Activated CD4-positive, CD25-positive, alpha-beta regulatory T cell treated with anti-CD3 and anti-CD28 coated beads, Interleukin-2, amount 50 U/mL, for 72 hours (primary cell): ENCODE results near the gene DNLZ.
"Not testable (repeated sequence)": the region's sequence is repeated elsewhere in the genome, so short reads cannot be mapped to it uniquely, and the experiment has no call there.

Experiments
- DNase-seq: peaks from one replicate; pipeline ENCODE4 v3.0.0; 2021

Gene DNLZ

DNA sequence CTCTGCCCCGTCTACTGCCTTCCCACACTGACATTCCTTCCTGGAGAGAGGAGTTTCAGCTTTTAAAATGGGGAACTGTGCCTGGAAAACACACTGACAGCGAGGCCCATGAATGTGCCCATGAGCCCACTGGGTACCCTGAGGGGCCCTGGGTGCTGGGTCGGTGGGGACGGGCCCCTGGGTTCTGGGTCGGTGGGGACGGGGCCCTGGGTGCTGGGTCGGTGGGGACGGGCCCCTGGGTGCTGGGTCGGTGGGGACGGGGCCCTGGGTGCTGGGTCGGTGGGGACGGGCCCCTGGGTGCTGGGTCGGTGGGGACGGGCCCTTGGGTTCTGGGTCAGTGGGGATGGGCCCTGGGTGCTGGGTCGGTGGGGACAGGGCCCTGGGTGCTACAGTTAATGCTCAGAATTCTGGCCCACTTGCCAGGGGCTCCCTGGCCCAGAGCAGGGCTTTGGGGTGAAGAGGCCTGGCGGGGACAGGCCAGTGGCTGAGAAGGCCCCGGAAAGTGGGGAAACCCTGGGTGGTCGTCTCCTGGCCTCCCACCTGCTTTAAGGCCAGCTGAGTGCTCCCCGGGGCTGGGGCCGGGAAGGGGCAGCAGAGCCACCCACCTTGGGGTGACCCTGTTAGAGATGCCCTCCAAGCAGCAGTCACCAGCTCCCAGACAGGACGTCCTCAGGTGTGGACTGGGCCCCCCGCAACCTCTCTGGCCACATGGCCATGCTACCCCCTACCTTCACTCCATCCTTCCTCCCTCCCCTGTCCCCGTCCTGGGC, 33.7 kb downstream of the DNLZ start:
- no peak for DNase-seq

DNA sequence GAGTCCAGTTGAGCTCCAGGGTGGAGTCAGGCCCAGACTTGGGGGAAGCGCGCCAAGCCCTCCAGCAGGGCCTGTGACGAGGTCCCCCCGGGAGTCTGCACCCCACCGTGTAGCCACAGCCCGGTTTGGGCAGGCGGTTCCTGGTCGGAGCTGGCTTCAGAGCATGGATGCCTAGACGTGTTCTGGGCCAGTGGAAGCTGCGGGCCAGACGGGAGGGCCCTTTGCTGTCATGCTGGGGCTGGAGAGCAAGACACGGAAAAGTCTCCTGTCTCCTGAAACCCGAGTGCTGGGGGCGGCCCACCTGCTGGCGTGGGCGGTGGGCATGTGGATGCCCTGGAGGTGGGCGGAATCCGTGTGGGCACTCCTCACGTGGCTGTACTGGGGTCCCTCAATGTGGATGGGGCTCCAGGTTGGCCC, 34.3 kb downstream of the DNLZ start:
- no peak for DNase-seq

DNA sequence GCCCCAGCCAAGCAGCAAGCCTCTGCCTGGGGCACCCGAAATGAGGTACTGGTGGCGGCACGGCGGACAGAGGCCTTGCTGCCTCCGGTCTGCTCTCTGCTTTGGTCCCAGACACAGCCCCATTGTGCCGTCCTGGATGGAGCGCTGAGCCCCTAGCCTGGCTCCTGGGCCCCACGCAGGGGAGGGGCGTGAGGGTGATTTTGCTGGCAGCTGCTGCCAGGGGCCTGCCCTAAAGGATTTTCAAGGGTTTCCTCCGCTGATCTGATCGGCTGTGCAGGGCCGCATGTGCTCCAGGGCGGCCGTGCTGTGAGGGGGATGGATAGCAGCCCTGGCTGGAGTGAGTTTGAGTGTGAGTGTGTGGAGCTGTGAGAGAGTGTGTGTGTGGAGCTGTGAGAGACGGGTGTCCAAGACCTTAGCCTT, 34.9 kb downstream of the DNLZ start:
- no peak for DNase-seq

DNA sequence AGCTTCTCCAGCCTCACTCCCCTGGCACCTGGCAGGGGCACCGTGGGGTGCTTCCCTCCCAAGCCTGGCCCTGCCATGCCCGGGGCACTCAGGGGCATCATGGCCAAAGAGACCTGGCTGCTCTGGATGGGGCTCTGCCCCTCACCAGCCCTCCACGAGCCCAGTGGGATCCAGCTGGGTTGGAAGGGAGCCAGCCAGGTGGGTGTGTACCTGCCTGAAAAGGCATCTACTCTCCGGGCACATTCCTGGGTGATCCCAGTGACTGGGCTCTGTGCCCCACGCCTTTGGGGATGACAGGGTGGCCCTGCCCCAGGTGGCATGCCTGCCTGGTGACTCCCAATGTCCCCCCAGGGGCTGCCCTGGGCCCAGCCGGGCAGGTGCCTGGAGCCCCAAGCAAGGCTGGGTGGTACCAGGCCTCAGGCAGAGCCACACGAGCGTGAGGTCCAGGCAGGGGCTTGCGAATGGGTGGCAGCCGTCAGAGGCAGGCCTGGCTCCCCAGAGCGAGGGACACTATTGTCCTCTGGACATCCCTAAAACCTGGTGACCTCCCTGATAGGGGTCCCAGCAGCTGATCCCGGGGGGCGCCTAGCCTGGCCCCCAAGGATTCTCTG, 35.4 kb downstream of the DNLZ start:
- no peak for DNase-seq

DNA sequence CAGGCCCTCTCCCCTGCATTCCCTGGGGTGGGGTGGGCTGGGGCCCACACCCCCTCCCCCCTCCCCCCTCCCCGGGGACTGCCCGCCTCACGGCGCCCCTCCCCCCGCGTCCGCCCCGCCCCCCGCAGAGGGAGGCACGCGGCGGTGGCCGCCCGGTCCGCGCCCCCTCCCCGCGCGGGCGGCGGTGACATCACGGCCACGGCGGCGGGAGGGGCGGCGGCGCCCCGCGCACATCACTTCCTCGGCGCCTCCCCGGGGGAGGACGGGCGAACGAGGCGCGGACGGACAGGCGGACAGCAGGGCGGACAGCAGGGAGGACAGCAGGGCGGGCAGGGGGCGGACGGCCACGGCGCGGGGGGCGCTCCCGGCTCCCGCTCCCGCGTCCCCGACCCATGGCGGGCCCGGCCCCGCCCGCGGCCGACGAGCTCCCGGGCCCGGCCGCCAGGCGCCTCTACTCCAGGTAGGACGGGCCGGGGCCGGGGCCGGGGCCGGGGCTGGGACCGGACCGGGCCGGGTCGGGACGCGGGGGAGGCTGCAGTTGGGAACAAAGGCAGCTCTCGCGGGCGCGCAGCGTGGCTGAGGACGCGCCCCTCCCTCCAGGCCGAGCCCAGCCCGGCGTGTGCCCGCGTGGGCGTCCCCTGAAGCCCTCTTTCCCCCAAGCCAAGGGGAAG, 36.1 kb downstream of the DNLZ start, which contains the start of gene GPSM1:
Gene GPSM1 (plus strand): TSS at position 236 of the 671 bp plus-strand sequence. CDS start 157 bp downstream, at position 393.
- no peak for DNase-seq

DNA sequence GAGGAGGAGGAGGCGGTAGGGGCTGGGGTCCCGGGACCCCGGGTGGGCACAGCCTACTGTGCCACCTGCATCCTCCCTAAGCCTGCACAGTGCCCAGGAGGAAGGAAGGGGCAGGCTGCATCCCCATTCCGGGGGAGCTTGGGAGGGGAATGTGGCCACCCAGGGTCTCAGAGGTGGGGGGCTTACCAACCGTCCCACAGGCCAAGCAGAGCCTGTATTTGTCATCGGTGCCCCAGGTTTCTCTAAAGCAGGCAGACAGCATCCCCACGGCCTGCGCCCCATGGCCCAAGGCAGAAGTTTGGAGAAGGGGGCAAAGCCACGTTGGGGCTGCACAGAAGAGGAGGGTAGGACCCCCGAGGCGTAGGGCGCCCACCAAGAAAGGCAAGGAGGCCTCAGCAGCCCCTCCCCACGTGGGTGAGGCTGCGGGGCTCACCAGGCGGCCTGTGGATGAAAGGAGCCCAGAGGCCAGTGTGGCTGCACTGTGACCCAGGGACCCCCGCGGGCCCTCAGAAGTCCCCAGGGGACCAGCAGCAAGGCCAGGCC, 36.7 kb downstream of the DNLZ start:
- DNase-seq: no peak

DNA sequence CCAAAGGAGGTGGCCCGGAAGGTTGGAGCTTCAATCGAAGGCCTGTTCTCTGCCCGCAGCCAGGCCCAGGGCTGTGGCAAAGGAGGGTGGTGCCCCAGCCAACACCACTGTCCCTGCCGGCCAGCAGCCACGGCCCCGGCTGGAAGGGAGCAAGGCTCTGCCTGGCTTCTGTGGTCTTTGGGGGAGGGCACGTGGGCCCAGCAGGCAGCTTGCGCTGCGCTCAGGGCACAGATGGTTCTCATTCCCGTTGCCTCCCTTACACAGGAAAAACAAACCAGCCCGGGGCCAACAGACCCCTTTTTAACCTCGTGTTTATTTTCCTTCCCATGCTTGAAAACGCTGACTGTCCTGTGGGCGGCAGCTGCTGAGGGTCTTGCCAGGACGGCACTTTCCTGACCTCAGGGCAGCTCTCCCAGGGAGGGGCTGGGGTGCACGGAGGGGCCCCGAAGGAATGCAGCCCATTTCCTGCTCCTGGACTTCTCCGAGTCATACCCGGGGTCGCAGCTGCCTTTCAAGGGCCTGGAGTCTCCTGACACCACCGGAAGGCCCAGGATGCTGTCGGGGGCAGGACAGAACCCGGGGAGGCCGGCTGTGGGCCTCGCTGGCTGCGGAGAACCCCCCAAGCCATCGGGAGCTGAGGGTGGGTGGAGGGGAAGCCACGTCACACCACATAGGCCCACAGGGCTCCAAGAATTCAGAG, 37.3 kb downstream of the DNLZ start:
- DNase-seq: no peak

DNA sequence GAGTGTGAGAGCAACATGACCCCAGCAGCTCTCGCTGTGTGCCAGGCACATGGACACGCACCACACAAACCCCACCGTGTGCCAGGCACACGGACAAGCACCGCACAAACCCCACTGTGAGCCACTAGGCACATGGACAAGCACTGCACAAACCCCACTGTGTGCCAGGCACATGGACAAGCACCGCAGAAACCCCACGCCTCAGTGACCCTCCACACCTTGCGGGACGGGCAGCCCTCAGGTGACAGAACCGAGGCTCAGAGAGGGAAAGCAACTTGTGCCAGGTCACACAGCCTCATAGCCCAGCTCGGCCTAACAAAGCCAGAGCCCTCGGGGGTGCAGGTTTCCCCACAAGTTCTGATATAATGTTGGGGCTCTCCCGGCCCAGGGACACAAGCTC, 38.2 kb downstream of the DNLZ start:
- no peak for DNase-seq

DNA sequence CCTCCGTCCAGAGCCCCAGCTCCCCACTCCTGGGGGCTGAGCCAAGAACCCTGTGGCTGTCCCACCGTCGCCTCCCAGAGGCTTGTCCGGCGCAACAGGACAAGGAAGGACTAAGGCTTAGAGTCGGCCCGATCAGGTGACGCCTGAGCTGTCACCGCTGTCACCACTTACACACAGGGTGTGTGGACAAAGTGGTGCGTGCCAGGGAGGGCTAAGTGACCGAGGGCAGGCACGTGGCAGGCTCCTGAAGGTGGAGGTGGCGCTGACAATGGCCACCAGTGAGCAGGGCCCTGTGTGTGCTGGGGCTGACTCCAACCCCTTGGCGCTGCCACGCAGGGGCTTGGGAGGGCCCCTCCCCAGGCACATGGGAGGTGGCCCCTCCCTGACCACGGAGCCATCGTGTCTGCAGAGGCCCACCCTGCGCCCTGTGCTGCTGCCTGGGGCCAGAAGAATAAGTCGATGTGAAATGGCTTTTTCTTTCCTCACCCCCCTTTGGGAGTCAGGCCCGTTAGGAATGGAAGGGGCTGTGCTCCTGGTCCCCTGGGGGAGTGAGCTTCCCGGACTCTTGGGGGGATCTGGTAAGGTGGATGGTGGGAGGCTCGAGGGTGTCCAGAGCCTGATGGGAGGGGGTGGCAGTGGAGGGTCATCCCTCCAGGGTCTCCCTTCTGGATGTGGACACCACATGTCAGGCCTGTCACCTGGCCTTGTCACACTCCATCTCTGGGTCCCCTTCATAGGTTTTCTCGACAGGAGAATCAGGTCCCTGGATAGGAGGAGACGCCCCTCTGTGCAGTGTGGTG, 38.8 kb downstream of the DNLZ start:
- DNase-seq: no peak

DNA sequence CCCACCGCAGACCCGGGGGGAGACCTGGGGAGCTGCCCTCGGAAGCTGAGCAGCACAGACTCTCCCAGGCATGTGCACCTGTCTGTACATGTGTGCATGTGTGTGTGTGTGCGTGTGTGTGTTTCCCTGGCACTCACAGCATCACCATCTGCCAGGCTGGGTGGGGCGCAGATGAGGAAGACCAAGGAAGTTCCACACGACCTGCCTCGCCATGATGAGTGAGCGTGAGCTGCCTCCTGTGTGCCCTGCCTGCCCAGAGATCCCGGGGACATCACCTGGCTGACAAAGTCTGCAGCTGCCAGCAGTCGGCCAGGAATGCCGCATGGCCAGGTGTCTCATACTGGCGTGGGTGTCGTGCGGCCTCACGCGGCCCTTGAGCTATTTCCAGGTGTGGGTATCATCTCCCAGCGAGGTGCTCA, 40.2 kb downstream of the DNLZ start:
- no peak for DNase-seq

DNA sequence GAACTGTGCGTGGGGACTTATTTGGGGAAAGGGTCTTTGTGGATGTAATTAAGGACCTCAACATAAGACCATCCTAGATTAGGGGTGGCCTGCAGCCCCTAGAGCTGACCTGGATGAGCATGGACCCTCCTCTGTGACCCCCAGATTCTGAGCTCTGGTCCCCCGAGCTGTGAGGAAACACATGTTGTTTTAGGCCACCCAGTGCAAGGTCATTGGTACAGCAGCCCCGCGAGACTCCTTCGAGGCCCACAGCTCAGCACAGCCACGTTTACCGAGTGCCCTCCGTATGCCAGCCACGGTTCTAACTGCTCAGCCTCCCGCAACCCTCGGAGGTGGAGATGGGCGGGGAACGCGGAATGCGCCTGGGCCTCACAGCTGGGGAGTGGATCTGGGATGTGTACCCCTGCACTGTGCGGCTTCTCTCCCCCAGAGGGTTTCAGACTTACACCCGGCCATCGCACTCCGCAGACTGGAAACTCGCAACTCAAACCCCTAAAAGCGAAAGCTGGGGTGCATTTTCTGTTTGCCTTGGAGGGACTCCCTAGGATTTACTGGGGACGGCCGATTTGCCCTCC, 40.7 kb downstream of the DNLZ start:
- no peak for DNase-seq

DNA sequence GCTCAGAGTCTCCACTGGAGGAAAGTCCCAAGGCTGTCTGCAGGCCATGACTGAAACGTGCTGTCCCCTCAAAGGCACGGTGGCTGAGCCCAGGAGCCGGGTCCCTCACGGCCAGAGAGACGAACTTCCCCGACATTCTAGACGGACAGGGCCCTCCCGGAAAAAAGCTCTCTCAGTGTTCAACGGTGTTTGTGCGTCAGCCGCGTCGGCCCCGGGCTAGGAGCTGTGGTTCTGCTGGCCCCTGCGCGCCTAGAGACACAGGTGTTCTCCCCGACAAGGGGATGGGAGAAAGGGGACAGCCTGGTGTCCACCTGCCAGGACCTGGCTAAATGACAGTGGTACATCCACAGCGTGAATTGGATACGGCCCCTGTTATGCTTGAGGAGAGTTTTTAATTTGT, 42.0 kb downstream of the DNLZ start:
- DNase-seq: no peak

DNA sequence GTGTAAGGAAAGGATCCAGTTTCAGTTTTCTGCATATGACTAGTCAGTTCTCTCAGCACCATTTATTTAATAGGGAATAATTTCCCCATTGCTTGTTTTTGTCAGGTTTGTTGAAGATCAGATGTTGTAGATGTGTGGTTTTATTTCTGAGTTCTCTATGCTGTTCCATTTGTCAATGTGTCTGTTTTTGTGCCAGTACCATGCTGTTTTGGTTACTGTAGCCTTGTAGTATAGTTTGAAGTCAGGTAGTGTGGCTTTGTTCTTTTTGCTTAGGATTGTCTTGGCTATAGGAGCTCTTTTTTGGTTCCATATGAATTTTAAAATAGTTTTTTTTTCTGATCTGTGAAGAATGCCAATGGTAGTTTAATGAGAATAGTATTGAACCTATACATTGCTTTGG, 42.6 kb downstream of the DNLZ start:
- DNase-seq: not testable (repeated sequence)

DNA sequence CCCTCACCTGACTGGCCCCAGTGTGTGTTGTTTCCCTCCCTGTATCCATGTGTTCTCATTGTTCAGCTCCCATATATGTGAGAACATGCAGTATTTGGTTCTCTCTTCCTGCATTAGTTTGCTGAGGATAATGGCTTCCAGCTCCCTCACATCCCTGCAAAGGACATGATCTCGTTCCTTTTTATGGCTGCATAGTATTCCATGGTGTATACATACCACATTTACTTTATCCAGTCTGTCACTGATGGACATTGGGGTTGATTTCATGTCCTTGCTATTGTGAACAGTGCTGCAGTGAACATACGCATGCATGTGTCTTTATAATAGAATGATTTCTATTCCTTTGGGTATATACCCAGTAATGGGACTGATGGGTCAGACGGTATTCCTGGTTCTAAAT, 43.6 kb downstream of the DNLZ start:
- not testable (repeated sequence) for DNase-seq

DNA sequence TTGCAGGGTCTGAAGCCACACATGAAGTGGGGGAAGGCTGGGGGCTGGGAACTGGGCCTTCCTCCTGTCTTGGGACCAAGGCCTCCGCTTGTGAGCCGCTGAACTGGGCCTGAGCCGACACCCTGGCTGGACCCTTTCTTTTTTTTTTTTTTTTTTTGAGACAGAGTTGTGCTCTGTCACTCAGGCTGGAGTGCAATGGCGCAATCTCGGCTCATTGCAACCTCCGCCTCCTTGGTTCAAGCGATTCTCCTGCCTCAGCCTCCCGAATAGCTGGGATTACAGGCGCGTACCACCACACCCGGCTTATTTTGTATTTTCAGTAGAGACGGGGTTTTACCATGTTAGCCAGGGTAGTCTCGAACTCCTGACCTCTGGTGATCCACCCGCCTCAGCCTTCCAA, 44.3 kb downstream of the DNLZ start:
- not testable (repeated sequence) for DNase-seq

DNA sequence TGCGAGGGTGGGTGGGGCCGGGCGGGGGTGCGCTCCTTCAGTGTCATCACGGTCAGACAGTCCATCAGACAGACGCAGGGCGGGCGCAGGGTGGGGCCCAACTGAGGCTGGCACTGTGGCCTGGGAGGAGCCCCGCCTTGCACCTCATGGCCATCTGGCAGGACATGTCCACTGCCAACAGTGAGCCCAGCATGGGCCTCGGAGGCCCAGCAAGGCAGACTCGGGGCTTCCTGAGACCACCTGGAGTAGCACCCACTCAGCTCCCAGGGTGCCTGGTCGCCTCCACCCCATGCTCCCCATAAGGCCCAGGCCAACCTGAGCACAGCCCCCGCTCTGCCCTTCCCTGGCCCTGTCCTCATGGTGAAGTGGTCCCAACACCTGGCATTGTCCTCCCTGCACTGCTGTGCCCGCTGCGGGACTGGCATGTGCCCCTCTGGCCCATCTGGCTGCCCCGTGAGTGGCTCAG, 44.7 kb downstream of the DNLZ start:
- no peak for DNase-seq

DNA sequence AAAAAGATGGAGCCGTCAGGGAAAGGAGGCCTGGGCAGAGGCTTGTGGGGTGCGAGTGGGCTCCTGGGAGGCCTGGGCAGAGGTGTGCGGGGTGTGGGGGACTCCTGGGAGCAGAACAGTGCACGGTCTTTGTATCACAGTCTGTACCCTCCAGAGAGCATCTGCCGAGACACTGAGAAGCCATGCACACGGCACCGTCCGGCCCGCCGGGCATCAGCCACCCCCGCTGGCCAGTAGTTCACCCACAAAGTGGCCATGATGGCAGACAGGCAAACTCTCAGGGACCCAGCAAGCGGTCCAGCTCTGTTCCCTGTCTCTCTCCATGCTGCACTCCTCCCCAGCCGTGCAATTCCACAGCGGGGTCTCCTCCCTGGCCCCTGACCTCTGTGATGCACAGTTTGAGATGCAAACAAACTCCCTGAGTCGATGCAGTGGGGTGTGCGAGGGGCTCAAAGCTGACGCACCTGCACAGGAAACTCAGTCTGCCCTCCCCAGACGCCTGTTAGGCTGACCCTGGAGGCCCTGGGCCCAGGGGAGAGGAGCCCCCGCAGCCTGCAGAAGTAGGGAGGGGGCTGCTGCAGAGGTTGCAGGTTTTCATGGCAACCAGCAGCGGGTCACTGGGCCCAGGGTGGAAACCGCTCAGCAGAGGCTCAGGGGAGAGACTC, 45.3 kb downstream of the DNLZ start:
- no peak for DNase-seq

DNA sequence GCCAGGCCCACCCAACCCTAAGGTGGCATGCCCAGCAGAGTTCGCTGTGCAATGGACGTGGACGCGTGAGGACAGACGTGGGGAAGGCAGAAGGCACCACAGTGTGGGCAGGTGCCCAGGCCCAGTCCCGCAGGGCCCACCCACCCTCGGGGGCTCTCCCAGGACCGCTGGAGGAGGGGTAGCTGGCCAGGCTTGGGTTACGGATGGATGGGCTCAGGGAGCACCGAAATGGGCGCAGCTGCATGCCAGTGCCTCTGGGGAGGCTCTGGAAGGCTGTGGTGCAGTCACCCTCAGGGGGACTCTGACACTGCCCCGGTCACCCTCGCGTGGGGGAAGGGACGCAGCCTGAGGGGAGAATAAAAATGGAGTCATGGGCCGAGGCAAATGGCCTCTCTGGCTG, 45.8 kb downstream of the DNLZ start:
- no peak for DNase-seq

DNA sequence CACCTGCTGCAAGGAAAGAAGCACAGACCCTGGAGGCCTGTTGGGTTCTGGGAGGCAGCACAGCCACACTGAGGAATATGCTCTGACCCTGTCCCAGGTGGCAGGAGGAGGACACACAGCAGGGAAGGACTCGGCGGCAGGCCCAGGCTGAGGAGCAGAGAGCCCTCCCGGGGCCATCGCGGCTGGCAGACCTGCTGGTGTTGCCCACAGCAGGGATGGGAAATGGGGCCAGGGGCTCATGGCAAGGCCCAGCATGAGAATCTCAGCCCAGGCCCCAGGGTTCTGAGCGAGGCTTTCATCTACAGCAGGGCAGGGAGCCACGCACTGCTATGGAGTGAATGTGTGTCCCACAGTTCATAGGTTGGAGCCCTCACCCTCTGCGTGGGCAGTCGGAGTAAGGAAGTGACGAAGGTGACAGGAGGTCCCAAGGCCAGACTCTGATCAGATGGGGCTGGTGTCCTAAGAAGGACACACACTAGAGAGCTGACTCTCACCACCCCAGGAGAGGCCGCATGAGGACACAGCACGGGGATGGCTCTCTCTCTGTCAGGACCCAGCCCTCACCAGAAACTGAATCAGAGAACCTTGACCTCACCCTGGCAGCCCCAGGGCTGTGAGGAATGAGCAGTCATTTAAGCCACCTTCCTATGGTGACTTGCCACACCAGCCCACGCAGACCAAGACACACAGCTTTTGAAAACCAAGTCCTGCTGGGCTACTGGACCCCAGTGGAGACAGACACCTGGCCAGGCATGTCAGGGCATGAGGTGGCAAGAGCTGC, 46.5 kb downstream of the DNLZ start:
- DNase-seq: no peak

DNA sequence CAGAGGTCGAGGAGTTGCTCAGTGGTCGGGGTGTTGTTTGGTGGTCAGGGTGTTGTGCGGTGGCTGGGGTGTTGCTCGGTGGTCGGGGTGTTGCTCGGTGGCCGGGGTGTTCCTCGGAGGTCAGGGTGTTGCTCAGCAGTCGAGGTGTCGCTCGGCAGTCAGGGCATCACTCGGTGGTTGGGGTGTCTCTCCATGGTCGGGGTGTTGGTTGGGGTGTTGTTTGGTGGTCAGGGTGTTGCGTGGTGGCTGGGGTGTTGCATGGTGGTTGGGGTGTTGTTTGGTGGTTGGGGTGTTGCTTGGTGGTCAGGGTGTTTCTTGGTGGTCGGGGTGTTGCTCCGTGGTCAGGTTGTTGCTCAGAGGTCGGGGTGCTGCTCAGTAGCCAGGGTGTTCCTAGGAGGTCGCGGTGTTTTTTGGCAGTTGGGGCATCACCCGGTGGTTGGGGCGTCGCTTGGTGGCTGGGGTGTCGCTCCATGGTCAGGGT, 47.2 kb downstream of the DNLZ start:
- no peak for DNase-seq
